Loucy (cell line): Measurements from ENCODE around the gene PCGF1.
A peak's percentile ranks its signal among the peaks of the same experiment; 100 is the strongest.

ENCODE experiments used
- H2AFZ ChIP-seq: fragments of 200-600 bp; sonication (generic); 2 replicates; pipeline ENCODE4 v1.6.0; 2016; ENCODE audit warnings: antibody characterized with exemption, mild to moderate bottlenecking, low read length, moderate library complexity
- H3F3A ChIP-seq: fragments of 200-600 bp; 2 replicates; pipeline ENCODE4 v1.6.0; 2016; ENCODE audit warnings: antibody characterized with exemption, low read depth, mild to moderate bottlenecking
- H3K27me3 ChIP-seq: fragments of 200-600 bp; sonication (generic); 2 replicates; pipeline ENCODE4 v1.6.1; 2014; ENCODE audit warnings: low read length, mild to moderate bottlenecking; ENCODE audit not compliant: insufficient read depth, poor library complexity, severe bottlenecking
- H3K36me3 ChIP-seq: fragments of 200-600 bp; sonication (generic); 2 replicates; pipeline ENCODE4 v1.6.1; 2016; ENCODE audit warnings: low read length; ENCODE audit not compliant: insufficient read depth
- H3K4me1 ChIP-seq: fragments of 200-600 bp; sonication (generic); 2 replicates; pipeline ENCODE4 v1.5.1; 2014; ENCODE audit warnings: low read length, mild to moderate bottlenecking; ENCODE audit not compliant: insufficient read depth, poor library complexity, severe bottlenecking
- H3K4me2 ChIP-seq: fragments of 200-600 bp; sonication (generic); 2 replicates; pipeline ENCODE4 v1.6.0; 2014; ENCODE audit warnings: antibody characterized with exemption, low read length, low read depth, mild to moderate bottlenecking; ENCODE audit not compliant: poor library complexity, severe bottlenecking
- H3K4me3 ChIP-seq: fragments of 200-600 bp; sonication (generic); 2 replicates; pipeline ENCODE4 v1.5.1; 2014; ENCODE audit warnings: low read length, mild to moderate bottlenecking, mixed read lengths; ENCODE audit not compliant: poor library complexity, severe bottlenecking
- H3K79me2 ChIP-seq: fragments of 200-600 bp; sonication (generic); 2 replicates; pipeline ENCODE4 v1.6.1; 2014; ENCODE audit warnings: low read length; ENCODE audit not compliant: insufficient read depth
- H3K9ac ChIP-seq: fragments of 200-600 bp; sonication (generic); 2 replicates; pipeline ENCODE4 v1.6.0; 2014; ENCODE audit warnings: mild to moderate bottlenecking, low read depth, low read length, moderate library complexity; ENCODE audit not compliant: poor library complexity, severe bottlenecking
- H3K9me2 ChIP-seq: fragments of 200-600 bp; sonication (generic); replicated peaks from 2 replicates; pipeline ENCODE4 v1.6.1; 2016; ENCODE audit warnings: low read depth, low read length, mixed read lengths
- H3K9me3 ChIP-seq: fragments of 200-600 bp; sonication (generic); 2 replicates; pipeline ENCODE4 v1.6.1; 2014; ENCODE audit warnings: mild to moderate bottlenecking, antibody characterized with exemption, low read length, low read depth; ENCODE audit not compliant: insufficient read depth
- H4K20me1 ChIP-seq: fragments of 200-600 bp; sonication (generic); 2 replicates; pipeline ENCODE4 v1.6.0; 2014; ENCODE audit warnings: antibody characterized with exemption, low read length, mild to moderate bottlenecking; ENCODE audit not compliant: insufficient read depth, poor library complexity, severe bottlenecking
- CTCF ChIP-seq: fragments of 200-600 bp; sonication (generic); conservative IDR thresholded peaks from 2 replicates; pipeline ENCODE4 v1.5.1; 2014; ENCODE audit warnings: mild to moderate bottlenecking, antibody characterized with exemption, low read length
- EZH2phosphoT487 ChIP-seq: fragments of 200-600 bp; IDR thresholded peaks from 2 replicates; pipeline ENCODE4 v1.6.1; 2018; ENCODE audit warnings: antibody characterized with exemption, mild to moderate bottlenecking, moderate library complexity, borderline replicate concordance

Gene PCGF1

GRCh38 chr2:74526649-74527230 is 19.2 kb upstream of the PCGF1 start:
- Histone ChIP-seq H3K4me3 (no peak overlapping the region), H2AFZ (no peak overlapping the region), H3K9me2 (no peaks in the 10 kb centered on the region), H3K4me2 (peak overlapping the region; percentile 100), H3K9ac (no peak overlapping the region), H4K20me1 (peaks cover 18% of the 10 kb centered on the region), H3K27me3 (peaks cover 4% of the 10 kb centered on the region), H3K9me3 (no peaks in the 10 kb centered on the region), H3K79me2 (peaks cover 50% of the 10 kb centered on the region), H3K36me3 (peaks cover 17% of the 10 kb centered on the region; the same call in 1 of the 2 replicates), H3F3A (0 out of 2 replicates have a peak, but pooled peaks cover 3% of the 10 kb centered on the region), H3K4me1 (peaks cover 31% of the 10 kb centered on the region)
- TF ChIP-seq CTCF (no peak), EZH2phosphoT487 (no peak)

GRCh38 chr2:74525717-74526648 is 18.5 kb upstream of the PCGF1 start, which contains the start of gene DQX1:
Gene DQX1 (minus strand): TSS chr2:74526231. CDS start chr2:74525729, 502 bp downstream.
- Histone ChIP-seq H3K4me1 (peaks cover 24% of the 10 kb centered on the region), H3K4me3 (no peak within 1 kb of the TSS), H3K27me3 (peaks cover 4% of the 10 kb centered on the region), H3K79me2 (peaks cover 42% of the 10 kb centered on the region), H3K9ac (no peak within 1 kb of the TSS), H3K4me2 (peak within 1 kb of the TSS; percentile 100), H3K9me3 (no peaks in the 10 kb centered on the region), H3K9me2 (no peaks in the 10 kb centered on the region), H2AFZ (no peak within 1 kb of the TSS), H3K36me3 (peaks cover 17% of the 10 kb centered on the region; the same call in 1 of the 2 replicates), H3F3A (0 out of 2 replicates have a peak, but pooled peaks cover 3% of the 10 kb centered on the region), H4K20me1 (peaks cover 18% of the 10 kb centered on the region)
- no peak for TF ChIP-seq CTCF
- TF ChIP-seq EZH2phosphoT487: no peak

GRCh38 chr2:74524955-74525716 is 17.6 kb upstream of the PCGF1 start:
- H3K27me3 ChIP-seq: peaks cover 2% of the 10 kb centered on the region
- H4K20me1 ChIP-seq: peaks cover 18% of the 10 kb centered on the region
- no peak overlapping the region for H3K4me3 ChIP-seq
- H3K4me1 ChIP-seq: peaks cover 20% of the 10 kb centered on the region
- no peaks in the 10 kb centered on the region for H3K9me2 ChIP-seq
- peaks cover 17% of the 10 kb centered on the region; the same call in 1 of the 2 replicates for H3K36me3 ChIP-seq
- H2AFZ ChIP-seq: no peak overlapping the region
- TF ChIP-seq CTCF: no peak
- no peak for TF ChIP-seq EZH2phosphoT487
- 0 out of 2 replicates have a peak, but pooled peaks cover 3% of the 10 kb centered on the region for H3F3A ChIP-seq
- peaks cover 34% of the 10 kb centered on the region for H3K79me2 ChIP-seq
- no peak overlapping the region for H3K4me2 ChIP-seq
- no peak overlapping the region for H3K9ac ChIP-seq
- H3K9me3 ChIP-seq: no peaks in the 10 kb centered on the region
